ENCODE measurements around the gene NRG2. TPM values are rescaled to one million over a fixed set of nuclear protein-coding genes. Genes with fewer than 3 reads are reported as not detected.

The NRG2 gene
- total and polyA plus RNA-seq, 2 donors (not counting 3 experiments of a cell fraction or from before 2014, with no cell fraction given), result 0.26 to 0.42 TPM

DNA sequence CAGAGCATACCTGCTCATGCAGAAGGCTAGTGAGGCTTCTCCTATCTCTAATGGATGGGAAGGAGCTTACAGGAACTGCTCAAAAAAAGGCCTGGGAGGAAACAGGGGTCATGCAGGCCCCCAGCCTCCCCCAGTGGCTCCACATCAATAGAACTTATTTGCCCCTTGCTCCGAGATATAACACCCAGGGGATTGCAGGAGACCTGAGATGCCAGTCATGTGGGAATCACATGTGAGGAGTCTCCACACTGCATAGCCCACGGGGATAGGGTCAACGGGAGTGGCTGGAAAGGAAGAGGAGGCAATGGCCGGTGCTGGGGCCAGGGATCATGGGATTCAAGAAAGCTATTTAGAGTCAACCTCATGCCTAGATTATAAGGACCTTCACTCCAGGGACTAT, 76.2 kb downstream of the NRG2 start:
- Histone ChIP-seq H3K4me2 (ENCODE audit: insufficient read depth, low read length) (no peak overlapping the region), H4K20me1 (replicated peaks; ENCODE audit: control insufficient read depth, extremely low read depth, insufficient read depth, low read length) (no peaks in the 10 kb centered on the region), H3K27ac (ENCODE audit: insufficient read depth, low read depth, low read length) (no peak overlapping the region), H3K36me3 (ENCODE audit: control insufficient read depth in 2 of 2, extremely low read depth in 1 of 2, insufficient read depth in 2 of 2, low read length in 2 of 2) (no peaks in the 10 kb centered on the region), H3K4me3 (replicated peaks in 1 of 3; ENCODE audit: insufficient read depth in 1 of 3, low read depth in 1 of 3, low read length in 3 of 3) (no peak overlapping the region), H3K9me3 (replicated peaks; ENCODE audit: control insufficient read depth, insufficient read depth, low read length) (no peaks in the 10 kb centered on the region), H3K27me3 (ENCODE audit: control insufficient read depth in 2 of 2, insufficient read depth in 2 of 2, low read length in 2 of 2) (peaks cover 24 to 37% of the 10 kb centered on the region in 2 experiments), H3K79me2 (ENCODE audit: control insufficient read depth, insufficient read depth, low read length) (no peaks in the 10 kb centered on the region), H3K9me1 (replicated peaks; ENCODE audit: control insufficient read depth, extremely low read depth, insufficient read depth, low read length) (no peaks in the 10 kb centered on the region), H3K4me1 (ENCODE audit: control insufficient read depth, extremely low read depth, insufficient read depth, low read length) (no peaks in the 10 kb centered on the region), H3K9ac (replicated peaks; ENCODE audit: extremely low read depth, insufficient read depth, low read length) (no peak overlapping the region), H2AFZ (ENCODE audit: low read depth, low read length) (no peak overlapping the region)
- TF ChIP-seq, protein P1, sequence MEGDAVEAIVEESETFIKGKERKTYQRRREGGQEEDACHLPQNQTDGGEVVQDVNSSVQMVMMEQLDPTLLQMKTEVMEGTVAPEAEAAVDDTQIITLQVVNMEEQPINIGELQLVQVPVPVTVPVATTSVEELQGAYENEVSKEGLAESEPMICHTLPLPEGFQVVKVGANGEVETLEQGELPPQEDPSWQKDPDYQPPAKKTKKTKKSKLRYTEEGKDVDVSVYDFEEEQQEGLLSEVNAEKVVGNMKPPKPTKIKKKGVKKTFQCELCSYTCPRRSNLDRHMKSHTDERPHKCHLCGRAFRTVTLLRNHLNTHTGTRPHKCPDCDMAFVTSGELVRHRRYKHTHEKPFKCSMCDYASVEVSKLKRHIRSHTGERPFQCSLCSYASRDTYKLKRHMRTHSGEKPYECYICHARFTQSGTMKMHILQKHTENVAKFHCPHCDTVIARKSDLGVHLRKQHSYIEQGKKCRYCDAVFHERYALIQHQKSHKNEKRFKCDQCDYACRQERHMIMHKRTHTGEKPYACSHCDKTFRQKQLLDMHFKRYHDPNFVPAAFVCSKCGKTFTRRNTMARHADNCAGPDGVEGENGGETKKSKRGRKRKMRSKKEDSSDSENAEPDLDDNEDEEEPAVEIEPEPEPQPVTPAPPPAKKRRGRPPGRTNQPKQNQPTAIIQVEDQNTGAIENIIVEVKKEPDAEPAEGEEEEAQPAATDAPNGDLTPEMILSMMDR (IDR thresholded peaks at IDR 0.05; ENCODE audit: extremely low read depth in 1 of 2, insufficient read depth in 1 of 2, low read depth in 1 of 2, low read length in 2 of 2), result no peak
- no peak for TF ChIP-seq GATA2 (IDR thresholded peaks at IDR 0.05; ENCODE audit: insufficient read depth, insufficient read length, low read depth, low read length)
- TF ChIP-seq MYC (IDR thresholded peaks at IDR 0.05; ENCODE audit: low read depth, low read length), result no peak
- TF ChIP-seq, protein P2, sequence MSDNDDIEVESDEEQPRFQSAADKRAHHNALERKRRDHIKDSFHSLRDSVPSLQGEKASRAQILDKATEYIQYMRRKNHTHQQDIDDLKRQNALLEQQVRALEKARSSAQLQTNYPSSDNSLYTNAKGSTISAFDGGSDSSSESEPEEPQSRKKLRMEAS (IDR thresholded peaks at IDR 0.05; ENCODE audit: insufficient read depth, insufficient read length), result no peak
- TF ChIP-seq FOS (IDR thresholded peaks at IDR 0.05; ENCODE audit: borderline replicate concordance, insufficient read depth, low read length), result no peak
- no peak for TF ChIP-seq POLR2A (IDR thresholded peaks at IDR 0.05; ENCODE audit: low read depth, low read length)
- TF ChIP-seq POLR2AphosphoS5 (IDR thresholded peaks at IDR 0.05; ENCODE audit: insufficient read depth, low read depth, low read length), result no peak
- no peak for TF ChIP-seq EZH2 (IDR thresholded peaks at IDR 0.05; ENCODE audit: borderline replicate concordance, low read depth, low read length, severe bottlenecking)
- TF ChIP-seq JUN (IDR thresholded peaks at IDR 0.05; ENCODE audit: borderline replicate concordance, insufficient read depth, insufficient read length, low read depth), result no peak
- BruUV-seq (replicated peaks), result no TSS peak
- FAIRE-seq, result no peak
- intact Hi-C loops (cut with micrococcal nuclease) (no loop called here), dilution Hi-C loops (cut with MboI; ENCODE audit: extremely low pct_ligation_motif_present, low sequenced_read_pairs) (no loop called here)
- ChIA-PET POLR2A (no interaction called here), CTCF (interaction anchor here (0.9 to 8.7 kb wide), 4 partner anchors 10 to 179 kb away, joined by 3 to 235 read pairs (median 6); partner anchors contain the start of gene NRG2)
- no peak for DNase-seq (ENCODE audit: low read depth, low spot score)

Data from endothelial cell of umbilical vein (primary cell).